Astrocyte (in vitro differentiated cells and primary cell): ENCODE results near the gene SLC39A8. TPM values are rescaled to one million over a fixed set of nuclear protein-coding genes. Genes with fewer than 3 reads are reported as not detected.

Experiments used
- DNase-seq: peaks from one replicate; pipeline ENCODE4 v3.0.0-alpha.2; 2010; ENCODE audit warnings: low read depth
- FAIRE-seq: peaks from 2 replicates; lab custom pipeline; 2011; peaks lifted over from hg19 to GRCh38; lab: Jason Lieb, UNC
- H2AFZ ChIP-seq: 2 replicates; pipeline ENCODE4 v1.6.0; 2012; ENCODE audit warnings: low read depth, low read length, inconsistent platforms
- H3K27ac ChIP-seq: 2 replicates; pipeline ENCODE4 v1.5.1; 2011; ENCODE audit warnings: low read depth, low read length, inconsistent platforms
- H3K27me3 ChIP-seq: 2 replicates; pipeline ENCODE4 v1.6.0; 2011; ENCODE audit warnings: low read length, inconsistent platforms; ENCODE audit not compliant: insufficient read depth
- H3K36me3 ChIP-seq: 2 replicates; pipeline ENCODE4 v1.5.1; 2011; ENCODE audit warnings: low read length, inconsistent platforms; ENCODE audit not compliant: insufficient read depth
- H3K4me1 ChIP-seq: 2 replicates; pipeline ENCODE4 v1.5.1; 2011; ENCODE audit warnings: low read length, inconsistent platforms; ENCODE audit not compliant: insufficient read depth
- H3K4me2 ChIP-seq: 2 replicates; pipeline ENCODE4 v1.6.0; 2012; ENCODE audit warnings: low read length, inconsistent platforms
- H3K4me3 ChIP-seq: 2 replicates; pipeline ENCODE4 v1.5.1; 2011; ENCODE audit warnings: low read depth, mild to moderate bottlenecking, low read length, inconsistent platforms; ENCODE audit not compliant: insufficient read depth
- H3K79me2 ChIP-seq: 2 replicates; pipeline ENCODE4 v1.6.0; 2012; ENCODE audit warnings: mild to moderate bottlenecking, low read length, inconsistent platforms; ENCODE audit not compliant: insufficient read depth
- H3K9ac ChIP-seq: 2 replicates; pipeline ENCODE4 v1.6.0; 2012; ENCODE audit warnings: mild to moderate bottlenecking, low read length, inconsistent platforms
- H3K9me3 ChIP-seq: 2 replicates; pipeline ENCODE4 v1.5.1; 2012; ENCODE audit warnings: low read depth, mild to moderate bottlenecking, low read length, inconsistent platforms; ENCODE audit not compliant: insufficient read depth
- H4K20me1 ChIP-seq: 2 replicates; pipeline ENCODE4 v1.6.0; 2012; ENCODE audit warnings: low read length, inconsistent platforms; ENCODE audit not compliant: insufficient read depth
- H3K27ac Mint-ChIP-seq: one replicate; pipeline ENCODE4 v1.8.0; 2021; ENCODE audit warnings: mild to moderate bottlenecking, mixed read lengths; ENCODE audit not compliant: unreplicated experiment
- H3K27me3 Mint-ChIP-seq: one replicate; pipeline ENCODE4 v1.8.0; 2021; ENCODE audit warnings: low read depth, mixed read lengths; ENCODE audit not compliant: unreplicated experiment
- H3K36me3 Mint-ChIP-seq: one replicate; pipeline ENCODE4 v1.8.0; 2021; ENCODE audit warnings: low read depth, mixed read lengths; ENCODE audit not compliant: unreplicated experiment
- H3K4me1 Mint-ChIP-seq: one replicate; pipeline ENCODE4 v1.8.0; 2021; ENCODE audit warnings: low read depth, mixed read lengths; ENCODE audit not compliant: unreplicated experiment
- H3K4me3 Mint-ChIP-seq: one replicate; pipeline ENCODE4 v1.8.0; 2021; ENCODE audit warnings: mild to moderate bottlenecking, moderate library complexity, mixed read lengths; ENCODE audit not compliant: unreplicated experiment
- H3K9me3 Mint-ChIP-seq: one replicate; pipeline ENCODE4 v1.8.0; 2021; ENCODE audit warnings: mild to moderate bottlenecking, mixed read lengths; ENCODE audit not compliant: unreplicated experiment
- CTCF ChIP-seq: IDR thresholded peaks from 2 replicates; pipeline ENCODE4 v1.5.1; 2011; ENCODE audit warnings: low read depth, mild to moderate bottlenecking, inconsistent platforms, low read length, moderate library complexity; ENCODE audit not compliant: insufficient read depth
- EZH2 ChIP-seq: IDR thresholded peaks from 2 replicates; pipeline ENCODE4 v1.6.1; 2012; ENCODE audit warnings: mild to moderate bottlenecking, low read length, inconsistent platforms; ENCODE audit not compliant: insufficient read depth
- total RNA-seq: library from RNA; stranded (reverse); gene quantifications from 2 replicates; pipeline ENCODE4 v1.2.1, GENCODE V29; 2021

Gene SLC39A8
- total RNA-seq, 1 donor from 2014 or later = 5.6 TPM

- Histone ChIP-seq H2AFZ (no peak overlapping the region), H3K4me2 (no peak overlapping the region), H3K9me3 (no peaks in the 10 kb centered on the region), H3K9ac (no peak overlapping the region), H3K27me3 (no peaks in the 10 kb centered on the region), H3K27ac (no peak overlapping the region), H3K4me1 (no peaks in the 10 kb centered on the region), H4K20me1 (no peaks in the 10 kb centered on the region), H3K4me3 (no peak overlapping the region), H3K36me3 (no peaks in the 10 kb centered on the region), H3K79me2 (no peaks in the 10 kb centered on the region)
- H3K27me3 Mint-ChIP-seq = no peaks in the 10 kb centered on the region
- no peak for FAIRE-seq
- no peak for DNase-seq
- no peak for TF ChIP-seq CTCF
- no peak for TF ChIP-seq EZH2
- peaks cover 2% of the 10 kb centered on the region for H3K36me3 Mint-ChIP-seq
- H3K4me3 Mint-ChIP-seq = no peak overlapping the region
- peaks cover 1% of the 10 kb centered on the region for H3K4me1 Mint-ChIP-seq
- H3K9me3 Mint-ChIP-seq = peaks cover 3% of the 10 kb centered on the region
- H3K27ac Mint-ChIP-seq = no peak overlapping the region
Observed at GRCh38 chr4:102335616-102336015, 9.7 kb downstream of the SLC39A8 start.

- TF ChIP-seq EZH2 = no peak
- no peak for TF ChIP-seq CTCF
- H3K4me1 ChIP-seq = no peaks in the 10 kb centered on the region
- H3K9me3 ChIP-seq = no peaks in the 10 kb centered on the region
- H3K27ac ChIP-seq = no peak overlapping the region
- H3K4me2 ChIP-seq = no peak overlapping the region
- H3K79me2 ChIP-seq = no peaks in the 10 kb centered on the region
- Mint-ChIP-seq H3K27me3 (no peaks in the 10 kb centered on the region), H3K4me1 (no peaks in the 10 kb centered on the region), H3K4me3 (no peak overlapping the region), H3K9me3 (peaks cover 5% of the 10 kb centered on the region), H3K36me3 (peaks cover 2% of the 10 kb centered on the region), H3K27ac (no peak overlapping the region)
- no peak overlapping the region for H3K9ac ChIP-seq
- no peak for FAIRE-seq
- DNase-seq = no peak
- H2AFZ ChIP-seq = no peak overlapping the region
- H3K36me3 ChIP-seq = no peaks in the 10 kb centered on the region
- no peaks in the 10 kb centered on the region for H3K27me3 ChIP-seq
- no peak overlapping the region for H3K4me3 ChIP-seq
- H4K20me1 ChIP-seq = no peaks in the 10 kb centered on the region
Observed at GRCh38 chr4:102334624-102335023, 10.7 kb downstream of the SLC39A8 start.

GRCh38 chr4:102333787-102334186 lies 11.5 kb downstream of the SLC39A8 start:
- H3K9me3 Mint-ChIP-seq = peaks cover 5% of the 10 kb centered on the region
- H3K4me1 Mint-ChIP-seq = no peaks in the 10 kb centered on the region
- no peak overlapping the region for H3K4me3 Mint-ChIP-seq
- Histone ChIP-seq H3K79me2 (no peaks in the 10 kb centered on the region), H3K36me3 (no peaks in the 10 kb centered on the region), H3K4me1 (no peaks in the 10 kb centered on the region), H3K9me3 (no peaks in the 10 kb centered on the region), H3K9ac (no peak overlapping the region), H4K20me1 (no peaks in the 10 kb centered on the region), H3K27me3 (no peaks in the 10 kb centered on the region), H3K4me2 (no peak overlapping the region), H3K4me3 (no peak overlapping the region), H2AFZ (no peak overlapping the region), H3K27ac (no peak overlapping the region)
- FAIRE-seq (no peak), DNase-seq (no peak)
- H3K27me3 Mint-ChIP-seq = no peaks in the 10 kb centered on the region
- no peak overlapping the region for H3K27ac Mint-ChIP-seq
- H3K36me3 Mint-ChIP-seq = peaks cover 2% of the 10 kb centered on the region
- TF ChIP-seq EZH2 (no peak), CTCF (no peak)
